Measurements from ENCODE around the gene PHC2.

PHC2 gene

GRCh38 chr1:33429332-33429731, 1.6 kb downstream of the PHC2 start:
- no peaks in the 10 kb centered on the region for H4K20me1 ChIP-seq (ENCODE audit: low read depth, low read length)
- no peak overlapping the region for H3K4me3 ChIP-seq (ENCODE audit: insufficient read depth, low read length, poor library complexity, severe bottlenecking)
- no peak overlapping the region for H3K9ac ChIP-seq (ENCODE audit: low read length)
- no peaks in the 10 kb centered on the region for H3K36me3 ChIP-seq (ENCODE audit: low read length)
- no peaks in the 10 kb centered on the region for H3K79me2 ChIP-seq (ENCODE audit: insufficient read depth, low read length)
- no peaks in the 10 kb centered on the region for H3F3A ChIP-seq (ENCODE audit: insufficient read depth)
- no peaks in the 10 kb centered on the region for H3K9me3 ChIP-seq (ENCODE audit: insufficient read depth, low read length)
- TF ChIP-seq CTCF (IDR thresholded peaks at IDR 0.05; ENCODE audit: insufficient read depth, low read length, poor library complexity, severe bottlenecking) (no peak), EZH2phosphoT487 (conservative IDR thresholded peaks at IDR 0.05; ENCODE audit: low read length) (no peak)
- H2AFZ ChIP-seq (ENCODE audit: low read depth, low read length, severe bottlenecking): no peak overlapping the region
- H3K9me2 ChIP-seq (replicated peaks; ENCODE audit: insufficient read depth, low read length): no peaks in the 10 kb centered on the region
- H3K27me3 ChIP-seq (ENCODE audit: low read length): no peaks in the 10 kb centered on the region
- no peak overlapping the region for H3K27ac ChIP-seq (ENCODE audit: low read depth, low read length)
- no peak overlapping the region for H3K4me2 ChIP-seq (ENCODE audit: low read depth, low read length, poor library complexity, severe bottlenecking)

GRCh38 chr1:33428661-33429060, 2.2 kb downstream of the PHC2 start:
- Histone ChIP-seq H3K4me2 (ENCODE audit: low read depth, low read length, poor library complexity, severe bottlenecking) (no peak overlapping the region), H3K36me3 (ENCODE audit: low read length) (no peaks in the 10 kb centered on the region), H2AFZ (ENCODE audit: low read depth, low read length, severe bottlenecking) (no peak overlapping the region), H3K27ac (ENCODE audit: low read depth, low read length) (no peak overlapping the region), H4K20me1 (ENCODE audit: low read depth, low read length) (no peaks in the 10 kb centered on the region), H3K79me2 (ENCODE audit: insufficient read depth, low read length) (no peaks in the 10 kb centered on the region), H3K9me3 (ENCODE audit: insufficient read depth, low read length) (no peaks in the 10 kb centered on the region), H3K27me3 (ENCODE audit: low read length) (no peaks in the 10 kb centered on the region), H3K4me3 (ENCODE audit: insufficient read depth, low read length, poor library complexity, severe bottlenecking) (no peak overlapping the region), H3K9ac (ENCODE audit: low read length) (no peak overlapping the region), H3F3A (ENCODE audit: insufficient read depth) (no peaks in the 10 kb centered on the region), H3K9me2 (replicated peaks; ENCODE audit: insufficient read depth, low read length) (no peaks in the 10 kb centered on the region)
- TF ChIP-seq CTCF (IDR thresholded peaks at IDR 0.05; ENCODE audit: insufficient read depth, low read length, poor library complexity, severe bottlenecking): no peak
- TF ChIP-seq EZH2phosphoT487 (conservative IDR thresholded peaks at IDR 0.05; ENCODE audit: low read length): no peak

- Histone ChIP-seq H3F3A (ENCODE audit: insufficient read depth) (no peaks in the 10 kb centered on the region), H3K79me2 (ENCODE audit: insufficient read depth, low read length) (no peaks in the 10 kb centered on the region), H3K9ac (ENCODE audit: low read length) (no peak overlapping the region)
Observed at GRCh38 chr1:33426916-33427315, 4.0 kb downstream of the PHC2 start.

GRCh38 chr1:33425900-33426299, 5.0 kb downstream of the PHC2 start:
- no peaks in the 10 kb centered on the region for H3K9me3 ChIP-seq (ENCODE audit: insufficient read depth, low read length)
- no peak overlapping the region for H3K4me3 ChIP-seq (ENCODE audit: insufficient read depth, low read length, poor library complexity, severe bottlenecking)
- H3K27me3 ChIP-seq (ENCODE audit: low read length): no peaks in the 10 kb centered on the region
- H2AFZ ChIP-seq (ENCODE audit: low read depth, low read length, severe bottlenecking): no peak overlapping the region
- no peak overlapping the region for H3K27ac ChIP-seq (ENCODE audit: low read depth, low read length)
- H4K20me1 ChIP-seq (ENCODE audit: low read depth, low read length): no peaks in the 10 kb centered on the region
- no peaks in the 10 kb centered on the region for H3F3A ChIP-seq (ENCODE audit: insufficient read depth)
- TF ChIP-seq CTCF (IDR thresholded peaks at IDR 0.05; ENCODE audit: insufficient read depth, low read length, poor library complexity, severe bottlenecking) (no peak), EZH2phosphoT487 (conservative IDR thresholded peaks at IDR 0.05; ENCODE audit: low read length) (no peak)
- H3K79me2 ChIP-seq (ENCODE audit: insufficient read depth, low read length): no peaks in the 10 kb centered on the region
- H3K36me3 ChIP-seq (ENCODE audit: low read length): no peaks in the 10 kb centered on the region
- H3K4me2 ChIP-seq (ENCODE audit: low read depth, low read length, poor library complexity, severe bottlenecking): no peak overlapping the region
- no peak overlapping the region for H3K9ac ChIP-seq (ENCODE audit: low read length)
- no peaks in the 10 kb centered on the region for H3K9me2 ChIP-seq (replicated peaks; ENCODE audit: insufficient read depth, low read length)

More at GRCh38 chr1:33426916-33427315, 4.0 kb downstream of the PHC2 start:
- H2AFZ ChIP-seq (ENCODE audit: low read depth, low read length, severe bottlenecking): no peak overlapping the region
- no peaks in the 10 kb centered on the region for H3K27me3 ChIP-seq (ENCODE audit: low read length)
- no peak overlapping the region for H3K4me3 ChIP-seq (ENCODE audit: insufficient read depth, low read length, poor library complexity, severe bottlenecking)
- TF ChIP-seq EZH2phosphoT487 (conservative IDR thresholded peaks at IDR 0.05; ENCODE audit: low read length): no peak
- no peaks in the 10 kb centered on the region for H3K9me2 ChIP-seq (replicated peaks; ENCODE audit: insufficient read depth, low read length)
- no peak overlapping the region for H3K27ac ChIP-seq (ENCODE audit: low read depth, low read length)
- H3K4me2 ChIP-seq (ENCODE audit: low read depth, low read length, poor library complexity, severe bottlenecking): no peak overlapping the region
- H3K9me3 ChIP-seq (ENCODE audit: insufficient read depth, low read length): no peaks in the 10 kb centered on the region
- no peaks in the 10 kb centered on the region for H3K36me3 ChIP-seq (ENCODE audit: low read length)
- no peaks in the 10 kb centered on the region for H4K20me1 ChIP-seq (ENCODE audit: low read depth, low read length)
